GM19193 (cell line): ENCODE results near the gene HOXB1.
A peak's percentile ranks its signal among the peaks of the same experiment; 100 is the strongest.

Experiments used
- POLR2A ChIP-seq: IDR thresholded peaks from 4 replicates; pipeline ENCODE4 v1.6.1; 2011; ENCODE audit not compliant: insufficient read depth, insufficient read length; ENCODE audit errors: extremely low read depth

The HOXB1 gene

GRCh38 chr17:48530887-48531272 lies at the start of gene HOXB1:
TSS of gene HOXB1 (minus strand) at chr17:48531011. CDS start at chr17:48530904, 107 bp downstream.
- no peak for TF ChIP-seq POLR2A

- no peak for TF ChIP-seq POLR2A
Measured at GRCh38 chr17:48579760-48580554, 49.1 kb upstream of the HOXB1 start.

- TF ChIP-seq POLR2A: no peak
Measured at GRCh38 chr17:48579471-48579759, 48.6 kb upstream of the HOXB1 start.

- peak; percentile 16 for TF ChIP-seq POLR2A
Measured at GRCh38 chr17:48578616-48579470, 48.0 kb upstream of the HOXB1 start.

- peak; percentile 3 for TF ChIP-seq POLR2A
Measured at GRCh38 chr17:48577946-48578615, 47.3 kb upstream of the HOXB1 start, which contains the start of gene HOXB4. TSS of gene HOXB4 (minus strand) at chr17:48578350. CDS start at chr17:48578319, 31 bp downstream.

GRCh38 chr17:48577330-48577945 lies 46.6 kb upstream of the HOXB1 start:
- no peak for TF ChIP-seq POLR2A

GRCh38 chr17:48576479-48577309 lies 45.9 kb upstream of the HOXB1 start:
- no peak for TF ChIP-seq POLR2A

- TF ChIP-seq POLR2A: no peak
Measured at GRCh38 chr17:48575673-48576478, 45.1 kb upstream of the HOXB1 start.

GRCh38 chr17:48575066-48575582 lies 44.3 kb upstream of the HOXB1 start:
- no peak for TF ChIP-seq POLR2A

- no peak for TF ChIP-seq POLR2A
Measured at GRCh38 chr17:48574505-48575065, 43.8 kb upstream of the HOXB1 start.

GRCh38 chr17:48571826-48572417 lies 41.1 kb upstream of the HOXB1 start:
- no peak for TF ChIP-seq POLR2A
